Measurements from ENCODE around the gene ARHGAP1.
"Not testable (repeated sequence)": the region's sequence is repeated elsewhere in the genome, so short reads cannot be mapped to it uniquely, and the experiment has no call there.

ARHGAP1 gene

GRCh38 chr11:46723359-46723680 lies 22.9 kb upstream of the ARHGAP1 start:
- DNase-seq (ENCODE audit: low read depth): no peak

GRCh38 chr11:46722566-46723358 lies 22.3 kb upstream of the ARHGAP1 start:
- DNase-seq (ENCODE audit: low read depth): no peak

GRCh38 chr11:46721286-46721685 lies 20.9 kb upstream of the ARHGAP1 start:
- DNase-seq (ENCODE audit: low read depth): no peak

- no peak for DNase-seq (ENCODE audit: low read depth)
These were observed 19.3 kb upstream of the ARHGAP1 start for GRCh38 chr11:46719543-46720218.

GRCh38 chr11:46719048-46719542 lies 18.7 kb upstream of the ARHGAP1 start, which contains the start of gene F2:
F2 (plus strand) TSS chr11:46719213; CDS start chr11:46719236, 23 bp downstream.
- no peak for DNase-seq (ENCODE audit: low read depth)

- DNase-seq (ENCODE audit: low read depth): no peak
These were observed 18.0 kb upstream of the ARHGAP1 start for GRCh38 chr11:46718155-46719019.

GRCh38 chr11:46717825-46718154 lies 17.4 kb upstream of the ARHGAP1 start:
- not testable (repeated sequence) for DNase-seq (ENCODE audit: low read depth)

- DNase-seq (ENCODE audit: low read depth): no peak
These were observed 12.6 kb upstream of the ARHGAP1 start for GRCh38 chr11:46712874-46713576.

GRCh38 chr11:46711303-46711702 lies 10.9 kb upstream of the ARHGAP1 start:
- DNase-seq (ENCODE audit: low read depth): no peak

GRCh38 chr11:46710821-46711269 lies 10.4 kb upstream of the ARHGAP1 start:
- DNase-seq (ENCODE audit: low read depth): no peak

GRCh38 chr11:46709351-46709750 lies 8.9 kb upstream of the ARHGAP1 start:
- DNase-seq (ENCODE audit: low read depth): not testable (repeated sequence)

- no peak for DNase-seq (ENCODE audit: low read depth)
These were observed 6.5 kb upstream of the ARHGAP1 start for GRCh38 chr11:46706886-46707285.

- DNase-seq (ENCODE audit: low read depth): no peak
These were observed 4.8 kb upstream of the ARHGAP1 start for GRCh38 chr11:46705070-46705688.

GRCh38 chr11:46701078-46701654 lies 747 bp upstream of the ARHGAP1 start:
- DNase-seq (ENCODE audit: low read depth): no peak

GRCh38 chr11:46698597-46698996 lies 1.8 kb downstream of the ARHGAP1 start:
- DNase-seq (ENCODE audit: low read depth): no peak

GRCh38 chr11:46697723-46698122 lies 2.7 kb downstream of the ARHGAP1 start:
- no peak for DNase-seq (ENCODE audit: low read depth)

- DNase-seq (ENCODE audit: low read depth): no peak
These were observed 3.1 kb downstream of the ARHGAP1 start for GRCh38 chr11:46697303-46697702.

- DNase-seq (ENCODE audit: low read depth): no peak
These were observed 4.2 kb downstream of the ARHGAP1 start for GRCh38 chr11:46696212-46696558.

GRCh38 chr11:46695345-46696211 lies 4.8 kb downstream of the ARHGAP1 start:
- no peak for DNase-seq (ENCODE audit: low read depth)

- no peak for DNase-seq (ENCODE audit: low read depth)
These were observed 5.8 kb downstream of the ARHGAP1 start for GRCh38 chr11:46694607-46695006.

All from T follicular helper cell (primary cell).